ENCODE measurements around the gene DUS1L.

DUS1L gene

GRCh38 chr17:82064433-82065192 lies 991 bp downstream of the DUS1L start:
- no peak for DNase-seq
- TF ChIP-seq CTCF (IDR thresholded peaks at IDR 0.05) = no peak
- H3K27me3 ChIP-seq = no peaks in the 10 kb centered on the region
- H3K9me3 ChIP-seq = no peaks in the 10 kb centered on the region
- H3K27ac ChIP-seq = peak overlapping the region; percentile 82 to 86
- peaks cover 0 to 26% (median 19%) of the 10 kb centered on the region in 4 donors for H3K4me1 ChIP-seq
- peak overlapping the region; percentile 72 to 97 for H3K4me3 ChIP-seq
- peaks cover 16 to 45% (median 40%) of the 10 kb centered on the region in 3 donors for H3K36me3 ChIP-seq
- intact Hi-C loops (cut with DNase I; ENCODE audit: low total_unique reads) = no loop called here

GRCh38 chr17:82063424-82064415 lies 1.9 kb downstream of the DUS1L start:
- Histone ChIP-seq H3K36me3 (peaks cover 16 to 54% (median 47%) of the 10 kb centered on the region in 3 donors), H3K4me1 (peaks cover 0 to 26% (median 19%) of the 10 kb centered on the region in 4 donors), H3K27me3 (no peaks in the 10 kb centered on the region), H3K9me3 (no peaks in the 10 kb centered on the region), H3K27ac (peak overlapping the region in 1 of 2 donors; percentile 86), H3K4me3 (peak overlapping the region in 1 of 2 donors; percentile 72)
- intact Hi-C loops (cut with DNase I; ENCODE audit: low total_unique reads) = no loop called here
- no peak for DNase-seq
- TF ChIP-seq CTCF (IDR thresholded peaks at IDR 0.05) = no peak

DNA sequence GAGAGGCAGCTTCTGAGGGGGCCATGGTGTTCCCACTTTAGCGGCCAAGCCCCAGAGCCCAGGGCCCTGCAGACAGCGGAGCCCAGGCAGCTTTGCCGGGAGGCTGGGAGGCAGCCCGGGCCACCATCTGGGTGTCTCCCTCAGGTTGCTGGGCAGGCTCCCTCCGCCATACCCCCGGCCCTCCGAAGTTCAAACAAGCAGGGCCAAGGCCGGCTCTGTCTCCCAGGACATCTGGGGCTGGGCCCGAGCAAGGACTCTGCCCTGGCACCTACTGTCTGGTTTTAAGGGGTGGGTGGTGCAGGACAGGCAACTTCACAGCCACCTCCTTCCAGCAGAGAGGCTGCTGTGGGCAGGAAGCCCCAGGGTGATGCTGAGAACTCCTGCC lies 2.6 kb downstream of the DUS1L start:
- peaks cover 0 to 26% (median 19%) of the 10 kb centered on the region in 4 donors for H3K4me1 ChIP-seq
- H3K27ac ChIP-seq = no peak overlapping the region
- peaks cover 16 to 62% (median 55%) of the 10 kb centered on the region in 3 donors for H3K36me3 ChIP-seq
- intact Hi-C loops (cut with DNase I; ENCODE audit: low total_unique reads) = no loop called here
- no peaks in the 10 kb centered on the region for H3K9me3 ChIP-seq
- no peak overlapping the region for H3K4me3 ChIP-seq
- H3K27me3 ChIP-seq = no peaks in the 10 kb centered on the region
- no peak for DNase-seq
- no peak for TF ChIP-seq CTCF (IDR thresholded peaks at IDR 0.05)

GRCh38 chr17:82062076-82062983 lies 3.3 kb downstream of the DUS1L start:
- Histone ChIP-seq H3K4me1 (peaks cover 0 to 26% (median 19%) of the 10 kb centered on the region in 4 donors), H3K4me3 (no peak overlapping the region), H3K27me3 (no peaks in the 10 kb centered on the region), H3K27ac (no peak overlapping the region), H3K9me3 (no peaks in the 10 kb centered on the region), H3K36me3 (peaks cover 16 to 68% (median 61%) of the 10 kb centered on the region in 3 donors)
- TF ChIP-seq CTCF (IDR thresholded peaks at IDR 0.05) = no peak
- intact Hi-C loops (cut with DNase I; ENCODE audit: low total_unique reads) = no loop called here
- no peak for DNase-seq

Data from tibial artery (tissue), 4 donors.